GM19035 (cell line): ENCODE measurements around the gene SPTSSB.
A peak's percentile ranks its signal among the peaks of the same experiment; 100 is the strongest.

Source experiments
- ATAC-seq: cut with Tn5 transposase; IDR thresholded peaks from one replicate; pipeline ENCODE4 v1.9.1; 2021; ENCODE audit not compliant: unreplicated experiment

Gene SPTSSB

GRCh38 chr3:161371441-161372320, at the start of gene SPTSSB:
Gene SPTSSB (minus strand): TSS chr3:161371517. CDS start chr3:161346323, 25,194 bp downstream.
- ATAC-seq = peak; percentile 50

GRCh38 chr3:161420746-161421145, 49.4 kb upstream of the SPTSSB start:
- ATAC-seq = no peak

GRCh38 chr3:161419555-161420333, 48.4 kb upstream of the SPTSSB start:
- no peak for ATAC-seq

- ATAC-seq = no peak
These were observed 44.4 kb upstream of the SPTSSB start for GRCh38 chr3:161415506-161416231.

GRCh38 chr3:161414907-161415306, 43.6 kb upstream of the SPTSSB start:
- ATAC-seq = no peak

GRCh38 chr3:161413855-161414210, 42.5 kb upstream of the SPTSSB start:
- no peak for ATAC-seq

- no peak for ATAC-seq
These were observed 42.0 kb upstream of the SPTSSB start for GRCh38 chr3:161413127-161413854.

GRCh38 chr3:161412123-161412522, 40.8 kb upstream of the SPTSSB start:
- ATAC-seq = no peak

- ATAC-seq = no peak
These were observed 38.5 kb upstream of the SPTSSB start for GRCh38 chr3:161409858-161410257.

GRCh38 chr3:161409069-161409468, 37.8 kb upstream of the SPTSSB start:
- no peak for ATAC-seq

GRCh38 chr3:161406594-161407555, 35.6 kb upstream of the SPTSSB start:
- no peak for ATAC-seq

GRCh38 chr3:161405836-161406235, 34.5 kb upstream of the SPTSSB start:
- no peak for ATAC-seq

GRCh38 chr3:161405087-161405486, 33.8 kb upstream of the SPTSSB start:
- ATAC-seq = no peak

GRCh38 chr3:161403251-161403650, 31.9 kb upstream of the SPTSSB start:
- no peak for ATAC-seq

- ATAC-seq = no peak
These were observed 30.1 kb upstream of the SPTSSB start for GRCh38 chr3:161401389-161401788.

GRCh38 chr3:161400650-161401049, 29.3 kb upstream of the SPTSSB start:
- ATAC-seq = no peak

- ATAC-seq = no peak
These were observed 24.0 kb upstream of the SPTSSB start for GRCh38 chr3:161395115-161396012.

GRCh38 chr3:161393803-161394202, 22.5 kb upstream of the SPTSSB start:
- ATAC-seq = no peak

- no peak for ATAC-seq
These were observed 22.0 kb upstream of the SPTSSB start for GRCh38 chr3:161393310-161393709.
